ENCODE results near the gene LGI1. TPM values are rescaled to one million over a fixed set of nuclear protein-coding genes. Genes with fewer than 3 reads are reported as not detected.

LGI1 gene
- total RNA-seq, 1 experiment from 2014 or later: 1.2 TPM

GRCh38 chr10:93745408-93746065 is 12.2 kb upstream of the LGI1 start:
- no peak overlapping the region for H3K9ac ChIP-seq (ENCODE audit: extremely low read depth, insufficient read length, low read length)
- no peak overlapping the region for H3K4me3 Mint-ChIP-seq

More at GRCh38 chr10:93745408-93746065, 12.2 kb upstream of the LGI1 start:
- H3K27me3 Mint-ChIP-seq (ENCODE audit: low read depth): peaks cover 3% of the 10 kb centered on the region
- Histone ChIP-seq H3K4me1 (ENCODE audit: insufficient read depth, low read length) (no peaks in the 10 kb centered on the region), H3K79me2 (ENCODE audit: insufficient read depth, low read length) (no peaks in the 10 kb centered on the region), H4K91ac (ENCODE audit: insufficient read length, low read depth, low read length) (no peak overlapping the region), H3K27me3 (ENCODE audit: insufficient read depth, low read length) (no peaks in the 10 kb centered on the region), H4K8ac (replicated peaks; ENCODE audit: insufficient read length, low read depth, low read length) (no peak overlapping the region), H3K18ac (ENCODE audit: insufficient read length, low read depth, low read length) (no peak overlapping the region), H3K27ac (ENCODE audit: insufficient read length, low read depth, low read length) (no peak overlapping the region), H3K14ac (ENCODE audit: insufficient read depth, low read length) (no peak overlapping the region), H2BK120ac (ENCODE audit: low read depth, low read length, poor library complexity, severe bottlenecking) (no peak overlapping the region), H3K9me3 (ENCODE audit: control insufficient read depth, low read depth, low read length) (no peaks in the 10 kb centered on the region), H2BK12ac (ENCODE audit: insufficient read length, low read depth, low read length) (no peak overlapping the region), H3K4ac (ENCODE audit: low read depth, low read length) (no peak overlapping the region), H3K4me2 (ENCODE audit: insufficient read depth, insufficient read length, low read length) (no peak overlapping the region), H2AK5ac (ENCODE audit: insufficient read length, low read length) (no peak overlapping the region), H2AFZ (ENCODE audit: low read length) (no peak overlapping the region), H3K23me2 (ENCODE audit: insufficient read length, low read depth, low read length, poor library complexity, severe bottlenecking) (no peaks in the 10 kb centered on the region), H4K5ac (ENCODE audit: insufficient read length, low read depth, low read length) (no peak overlapping the region), H4K20me1 (ENCODE audit: control insufficient read depth, insufficient read depth, insufficient read length) (no peaks in the 10 kb centered on the region), H3K23ac (ENCODE audit: insufficient read length, low read depth, low read length) (no peak overlapping the region), H2BK15ac (ENCODE audit: low read depth, low read length) (no peak overlapping the region), H3T11ph (ENCODE audit: low read length) (no peak overlapping the region), H3K56ac (ENCODE audit: insufficient read length, low read depth, low read length) (no peak overlapping the region), H2BK20ac (ENCODE audit: low read depth, low read length, poor library complexity, severe bottlenecking) (no peak overlapping the region), H2BK5ac (ENCODE audit: insufficient read length, low read length) (no peak overlapping the region), H3K79me1 (ENCODE audit: insufficient read depth, low read depth, low read length, poor library complexity, severe bottlenecking) (no peaks in the 10 kb centered on the region)
- TF ChIP-seq CTCF (conservative IDR thresholded peaks at IDR 0.05): peak; percentile 90
- H3K4me1 Mint-ChIP-seq: peaks cover 37 to 57% of the 10 kb centered on the region in 2 experiments
- no peaks in the 10 kb centered on the region; a peak in 1 of 5 replicates for H3K9me3 Mint-ChIP-seq
- no peaks in the 10 kb centered on the region for H3K36me3 Mint-ChIP-seq (ENCODE audit: insufficient read depth in 1 of 3, low read depth in 3 of 3)
- WGBS (ENCODE audit: extremely low coverage, insufficient read length, low lambda C conversion rate): no CpG with 5 or more reads among the region's 9 CpGs
- peak overlapping the region in 1 of 3 experiments; percentile 73; a peak in 1 of 7 replicates for H3K27ac Mint-ChIP-seq
- DNase-seq: peak; percentile 78
